Fibroblast of skin of right biceps (primary cell): ENCODE data around the gene SPATA2.
"Not testable (repeated sequence)": the region's sequence is repeated elsewhere in the genome, so short reads cannot be mapped to it uniquely, and the experiment has no call there.

ENCODE experiments used
- DNase-seq: peaks from one replicate; pipeline ENCODE4 v3.0.0-alpha.2; 2013

SPATA2 gene

DNA sequence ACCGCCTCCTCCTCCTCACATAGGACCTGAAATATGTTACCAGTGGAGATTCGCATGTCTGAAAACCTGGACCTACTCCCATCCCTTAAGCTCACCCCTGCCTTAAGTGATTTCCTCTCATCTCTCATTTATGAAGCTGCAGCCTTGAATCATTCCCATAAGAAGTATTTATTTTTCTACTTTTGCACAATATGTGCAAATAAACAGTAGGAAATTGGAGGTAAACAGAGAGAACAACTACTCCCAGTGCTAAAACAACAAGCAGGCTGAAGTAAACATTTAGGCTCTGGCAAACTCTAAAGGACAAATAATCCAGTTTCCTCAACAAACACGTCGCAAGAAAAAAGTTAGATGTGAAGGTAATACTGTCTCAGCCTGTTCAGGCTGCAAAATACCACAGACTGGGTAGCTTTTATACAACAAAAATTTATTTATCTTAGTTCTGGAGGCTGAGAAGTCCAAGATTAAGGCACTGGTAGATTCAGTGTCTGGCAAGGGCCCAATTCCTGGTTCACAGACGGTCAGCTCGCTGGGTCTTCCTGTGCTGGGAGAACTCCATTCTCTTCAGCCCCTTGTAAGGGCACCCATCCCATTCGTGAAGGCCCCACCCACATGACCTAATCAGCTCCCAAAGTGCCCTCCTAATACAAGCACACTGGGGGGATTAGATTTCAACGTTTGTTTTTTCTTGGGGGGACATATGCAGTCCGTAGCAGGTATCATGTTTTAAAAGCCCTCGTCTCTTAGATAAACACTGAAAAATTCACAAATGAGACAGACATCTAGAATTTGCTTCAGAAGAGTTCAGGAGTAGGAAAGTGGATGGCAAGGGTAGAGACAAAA, 15.6 kb downstream of the SPATA2 start:
- DNase-seq, result no peak

DNA sequence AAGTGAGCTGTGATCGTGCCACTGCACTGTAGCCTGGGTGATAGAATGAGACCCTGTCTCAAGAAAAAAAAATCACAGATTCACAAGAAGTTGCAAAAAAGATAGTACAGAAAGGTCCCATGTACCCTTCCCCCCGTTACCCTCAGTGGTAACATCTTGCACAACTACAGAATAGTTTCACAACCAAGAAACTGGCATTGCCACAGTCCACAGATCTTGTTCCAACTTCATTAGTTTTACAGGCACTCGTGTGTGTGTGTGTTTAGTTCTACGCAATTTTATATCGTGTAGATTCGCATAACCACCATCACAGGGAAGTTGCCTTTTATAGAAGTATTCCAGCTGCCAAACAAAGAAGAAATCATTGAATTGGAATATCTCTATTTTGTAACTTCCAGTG, 19.1 kb downstream of the SPATA2 start:
- DNase-seq, result no peak

DNA sequence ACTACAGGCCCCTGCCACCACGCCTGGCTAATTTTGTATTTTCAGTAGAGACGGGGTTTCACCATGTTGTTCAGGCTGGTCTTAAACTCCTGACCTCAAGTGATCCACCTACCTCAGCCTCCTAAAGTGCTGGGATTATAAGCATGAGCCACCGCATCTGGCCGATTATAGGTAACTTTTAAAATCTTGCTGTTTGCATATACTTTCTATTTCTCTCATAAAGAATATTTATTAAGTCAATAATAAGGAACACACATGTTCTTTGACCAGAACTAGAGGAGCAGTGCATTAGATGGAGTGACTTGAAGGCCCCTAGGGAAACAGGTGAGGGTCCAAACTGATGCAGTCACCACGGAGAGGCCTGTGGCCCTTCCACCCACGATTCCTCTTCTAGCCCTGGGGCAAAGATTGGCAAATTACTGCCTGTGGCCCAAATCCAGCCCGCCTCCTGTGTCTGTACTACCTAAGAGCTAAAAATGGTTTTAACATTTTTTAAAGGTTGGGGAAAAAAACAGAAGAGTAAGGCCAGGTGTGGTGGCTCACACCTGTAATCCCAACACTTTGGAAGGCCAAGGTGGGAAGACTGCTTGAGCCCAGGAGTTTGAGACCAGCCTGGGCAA, 19.7 kb downstream of the SPATA2 start:
- DNase-seq, result not testable (repeated sequence)

DNA sequence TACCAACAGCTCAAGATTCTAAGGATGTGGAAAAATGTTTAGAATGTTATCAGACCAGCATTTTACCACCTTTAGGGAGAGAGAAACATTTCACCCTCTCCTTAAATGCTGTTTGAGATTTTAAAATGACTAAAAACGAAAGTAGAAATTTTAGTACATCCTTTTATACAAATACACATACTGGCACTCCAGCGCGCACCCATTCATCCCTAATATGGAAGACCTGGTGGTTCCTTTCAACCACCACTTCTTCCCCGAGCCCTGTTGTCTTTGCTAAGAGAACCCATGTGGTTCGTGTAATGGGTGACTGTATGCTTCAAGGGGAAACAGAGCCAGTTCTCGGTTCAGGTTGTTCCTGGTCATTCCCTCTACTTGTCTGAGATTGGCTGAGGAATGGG, 21.3 kb downstream of the SPATA2 start:
- DNase-seq, result no peak

DNA sequence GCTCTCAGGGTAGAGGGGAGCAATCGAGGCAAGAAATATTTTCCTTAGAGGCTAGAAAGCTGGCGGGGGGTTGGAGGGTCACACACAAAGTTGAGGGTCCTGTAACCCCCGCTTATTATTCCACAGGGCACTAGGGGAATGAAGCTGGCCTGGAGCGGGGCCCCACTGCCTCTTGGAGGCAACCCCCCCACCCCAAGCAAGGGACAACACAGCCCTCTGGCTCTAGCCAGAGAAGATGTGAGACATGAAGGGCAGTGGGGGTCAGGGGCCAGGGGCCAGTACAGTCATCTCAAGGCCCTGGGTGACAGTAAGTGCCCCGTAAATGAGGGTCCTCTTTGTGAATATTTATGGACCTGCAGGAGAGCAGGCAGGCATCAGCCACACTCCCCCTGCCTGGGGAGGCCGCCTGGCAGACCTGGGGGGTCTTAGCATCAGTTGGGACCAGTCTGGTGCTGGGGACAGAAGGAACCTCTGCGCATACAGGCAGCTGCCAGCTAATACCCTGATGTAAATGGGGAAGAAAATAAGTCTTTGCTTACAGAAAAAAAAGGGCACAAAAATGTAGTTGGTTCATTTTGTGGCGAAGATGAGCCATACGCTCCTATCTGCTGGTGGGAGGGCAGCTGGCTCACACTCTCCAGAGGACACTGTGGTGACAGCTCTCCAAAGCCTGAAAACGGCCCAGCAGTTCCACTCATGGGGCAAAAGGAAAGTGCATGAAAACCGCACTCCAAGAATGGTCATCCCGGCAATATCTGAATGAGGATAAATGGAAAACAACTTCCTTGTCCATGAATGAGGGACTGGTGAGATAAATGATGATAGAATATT, 21.9 kb downstream of the SPATA2 start:
- no peak for DNase-seq

DNA sequence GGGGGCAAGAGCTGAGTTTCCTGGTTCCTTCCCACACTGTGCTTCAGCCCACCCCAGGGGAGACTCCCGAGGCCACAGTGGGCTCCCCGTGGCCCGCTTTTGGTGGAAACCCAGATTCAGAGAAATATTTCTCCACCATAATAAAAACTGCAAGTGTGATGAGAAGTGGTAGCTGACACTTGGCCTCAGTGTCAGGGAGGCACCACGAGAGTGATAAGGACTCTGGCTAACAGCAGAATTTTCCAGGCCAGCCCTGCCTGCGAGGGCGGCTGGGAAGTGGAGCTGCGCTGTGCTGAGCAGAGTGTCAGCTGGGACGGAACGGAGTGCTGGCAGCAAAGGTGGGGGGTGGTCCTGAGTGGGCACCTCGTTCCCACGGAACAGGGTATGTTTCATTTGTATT, 22.5 kb downstream of the SPATA2 start:
- no peak for DNase-seq

DNA sequence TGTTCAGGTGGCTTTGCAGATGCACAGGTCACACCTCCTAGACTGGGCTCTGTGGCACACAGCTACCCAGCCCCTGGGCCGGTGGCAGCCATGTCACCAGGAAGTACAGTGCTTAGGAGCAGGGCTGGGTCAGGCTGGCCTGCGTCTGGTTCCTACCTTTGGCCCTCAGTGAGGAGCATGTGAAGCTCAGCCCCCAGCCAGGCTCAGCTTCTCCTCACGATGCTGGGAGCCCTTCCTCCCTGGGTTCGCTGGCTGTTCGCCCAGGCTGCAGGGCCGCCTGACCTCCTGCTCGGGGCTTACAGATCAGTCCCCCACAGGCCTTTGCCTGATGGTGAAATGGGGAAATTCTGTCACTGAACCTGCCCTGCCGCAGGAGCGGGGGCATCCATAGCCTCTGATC, 23.1 kb downstream of the SPATA2 start:
- no peak for DNase-seq

DNA sequence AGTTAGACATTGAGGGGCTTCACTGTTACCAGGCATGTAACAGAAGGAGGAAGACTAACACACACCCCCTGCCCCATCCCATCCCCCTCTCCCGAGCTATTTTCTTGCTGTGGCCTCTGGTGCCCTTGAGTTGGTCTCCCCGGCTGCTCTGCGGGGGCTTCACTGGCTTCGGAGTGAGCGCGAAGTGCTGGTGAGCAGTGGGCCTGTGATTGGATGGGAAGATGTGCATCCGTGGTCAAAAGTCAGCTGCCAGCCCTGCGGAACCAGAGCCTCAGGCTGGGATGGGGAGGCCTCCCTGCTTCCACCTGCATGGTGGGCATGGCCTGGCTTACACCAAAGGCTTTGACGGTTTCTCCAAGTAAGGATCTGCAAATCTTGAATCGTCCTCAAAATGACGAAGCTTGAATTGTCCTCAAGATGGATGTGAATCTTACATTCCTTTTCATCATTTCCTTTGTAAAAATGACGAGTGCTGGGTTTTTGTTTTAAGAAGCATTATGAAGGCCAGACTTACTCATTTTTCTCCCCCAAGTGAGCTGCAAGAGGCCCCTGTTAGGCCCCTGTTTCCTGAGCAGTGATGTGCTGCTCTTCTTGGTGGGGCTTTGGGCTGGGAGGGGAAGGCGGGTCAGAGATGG, 23.7 kb downstream of the SPATA2 start:
- peak; percentile 64 for DNase-seq

DNA sequence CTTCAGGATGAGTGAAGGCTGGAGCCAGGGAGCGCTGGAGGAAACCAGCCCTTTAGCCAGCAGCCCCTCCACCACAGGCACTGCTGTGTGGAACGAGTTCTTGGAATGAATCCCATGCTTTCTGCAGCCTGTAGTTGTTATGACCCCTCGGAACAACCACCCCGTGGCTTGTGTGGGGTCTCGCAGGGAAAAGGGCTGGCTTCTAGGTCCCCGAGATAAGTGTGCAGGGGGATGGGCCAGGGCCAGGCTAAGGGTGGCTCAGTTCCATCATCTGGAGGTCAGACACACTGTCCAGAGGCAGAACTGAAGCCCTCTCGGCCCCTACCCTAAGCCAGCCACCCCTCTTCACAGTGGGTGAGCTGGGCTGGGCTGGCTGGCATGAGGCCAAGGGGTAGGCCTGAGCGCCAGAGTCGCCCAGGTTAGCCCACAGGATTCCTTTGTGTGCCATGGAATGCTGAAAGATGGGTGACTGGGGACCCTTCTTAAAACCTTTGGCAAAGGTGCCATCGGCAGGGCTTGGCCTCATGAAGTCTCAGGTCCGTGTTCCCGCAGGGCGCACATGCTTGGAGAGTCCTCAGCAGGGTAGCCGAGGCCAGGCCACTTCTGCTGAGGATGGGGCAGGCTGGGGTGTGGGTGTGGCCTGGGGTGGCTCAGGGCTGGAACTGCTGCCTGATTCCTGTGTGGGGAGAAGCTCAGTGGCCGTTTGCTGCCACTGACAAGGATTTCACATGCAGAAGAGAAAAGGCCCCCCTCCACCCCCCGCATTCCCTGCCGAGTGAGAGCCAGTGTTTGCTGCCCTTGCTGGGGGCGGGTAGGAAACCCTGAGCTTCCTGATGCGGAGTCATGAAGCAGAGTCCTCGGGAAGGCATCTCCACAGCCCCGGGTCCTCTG, 24.6 kb downstream of the SPATA2 start:
- DNase-seq, result peak; percentile 40

DNA sequence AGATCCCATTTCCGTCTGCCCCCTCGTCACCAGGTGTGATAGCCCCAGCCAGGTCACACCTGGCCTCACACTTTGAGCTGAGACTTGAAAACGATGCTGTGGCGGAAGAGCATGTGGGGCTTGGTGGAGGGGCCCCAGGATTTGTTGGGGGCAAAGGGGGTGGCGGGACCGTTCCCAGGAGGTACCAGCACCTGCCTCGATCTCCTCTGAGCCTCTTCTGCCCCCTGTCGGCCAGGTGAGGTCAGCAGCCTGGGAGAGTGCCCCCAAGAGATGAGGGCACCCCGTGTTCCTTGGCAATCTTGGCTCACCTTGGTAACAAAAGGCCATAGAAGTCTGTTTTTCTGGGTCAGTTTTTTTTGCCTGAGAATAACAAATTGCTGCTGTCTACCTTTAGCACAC, 25.4 kb downstream of the SPATA2 start:
- DNase-seq, result no peak

DNA sequence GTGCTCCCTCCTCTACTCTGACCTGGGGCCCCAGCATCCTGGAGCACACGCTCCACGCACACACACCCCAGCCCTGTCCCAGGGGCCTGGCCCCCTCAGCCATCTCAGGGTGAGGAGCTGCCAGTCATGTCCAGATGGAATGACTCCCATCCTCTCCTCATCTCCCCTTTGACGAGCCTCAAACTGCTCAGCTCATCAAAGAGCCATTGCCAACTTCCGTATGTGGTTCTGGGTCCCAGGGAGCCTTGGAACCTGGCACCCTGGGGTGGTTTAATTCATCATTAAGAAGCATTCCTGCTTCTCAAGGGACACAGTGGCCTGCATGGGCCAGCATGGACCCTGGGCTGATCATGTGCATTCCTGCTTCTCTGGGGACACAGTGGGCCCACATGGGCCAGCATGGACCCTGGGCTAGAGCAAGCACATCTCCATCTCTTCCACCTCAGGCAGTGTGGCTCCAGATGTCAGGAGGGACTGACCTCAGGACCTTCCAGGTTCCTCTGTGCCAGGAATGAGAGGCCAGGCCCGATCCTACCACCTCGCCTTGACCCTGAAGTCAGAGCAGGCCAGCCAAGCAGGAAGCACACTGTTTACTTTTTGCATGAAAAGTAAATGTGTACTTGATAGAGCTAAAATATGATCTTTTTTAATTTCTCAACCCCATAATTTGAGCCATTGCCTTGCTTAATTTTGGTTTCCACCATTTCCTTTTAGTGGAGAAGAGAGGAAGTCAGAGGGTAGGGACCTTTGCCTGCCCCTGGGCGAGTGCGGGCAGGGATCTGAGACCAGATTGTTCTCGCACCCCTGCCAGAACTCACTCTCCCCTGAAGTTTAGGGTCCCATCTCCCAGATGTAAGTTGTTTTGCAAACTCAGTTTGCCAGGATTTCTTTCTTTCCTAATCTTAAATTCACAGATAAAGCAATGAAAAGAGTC, 26.1 kb downstream of the SPATA2 start:
- no peak for DNase-seq

DNA sequence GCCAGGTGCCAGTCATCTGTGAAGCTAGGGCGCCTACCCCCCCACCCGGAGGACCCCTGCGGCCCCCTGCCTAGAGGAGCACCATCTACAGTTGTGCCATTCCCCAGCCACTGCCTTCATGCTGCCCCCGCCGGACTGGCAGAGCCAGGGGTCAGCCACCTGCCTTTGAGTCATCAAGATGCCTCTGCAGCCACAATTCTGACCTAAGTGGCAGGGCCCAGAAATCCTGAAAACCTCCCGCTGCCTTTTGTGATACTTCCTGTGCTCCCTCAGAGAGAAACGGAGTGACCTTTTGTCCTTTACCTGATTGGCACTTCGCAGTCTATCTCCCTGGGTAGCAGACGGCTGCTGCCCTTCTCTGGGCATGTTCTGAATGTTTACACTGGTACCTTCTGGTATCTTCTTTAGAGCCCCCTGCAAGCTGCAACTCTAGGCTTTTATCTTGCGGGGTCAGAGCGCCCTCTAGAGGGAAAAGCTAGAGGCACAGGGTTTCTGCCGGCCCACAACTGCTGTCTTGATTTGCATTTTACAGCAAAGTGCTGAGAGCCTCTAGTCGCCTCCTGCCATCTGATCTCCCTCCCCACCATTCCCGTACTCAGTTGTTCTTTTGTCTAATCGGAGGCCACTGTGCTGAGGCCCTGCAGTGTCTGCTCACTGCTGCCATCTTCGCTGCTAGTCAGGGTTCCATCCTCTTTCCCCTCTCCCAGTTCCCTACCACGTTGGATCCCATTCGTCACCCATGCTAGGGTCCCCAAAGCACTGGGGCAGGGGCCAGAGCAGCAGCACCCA, 26.9 kb downstream of the SPATA2 start:
- DNase-seq, result peak; percentile 44

DNA sequence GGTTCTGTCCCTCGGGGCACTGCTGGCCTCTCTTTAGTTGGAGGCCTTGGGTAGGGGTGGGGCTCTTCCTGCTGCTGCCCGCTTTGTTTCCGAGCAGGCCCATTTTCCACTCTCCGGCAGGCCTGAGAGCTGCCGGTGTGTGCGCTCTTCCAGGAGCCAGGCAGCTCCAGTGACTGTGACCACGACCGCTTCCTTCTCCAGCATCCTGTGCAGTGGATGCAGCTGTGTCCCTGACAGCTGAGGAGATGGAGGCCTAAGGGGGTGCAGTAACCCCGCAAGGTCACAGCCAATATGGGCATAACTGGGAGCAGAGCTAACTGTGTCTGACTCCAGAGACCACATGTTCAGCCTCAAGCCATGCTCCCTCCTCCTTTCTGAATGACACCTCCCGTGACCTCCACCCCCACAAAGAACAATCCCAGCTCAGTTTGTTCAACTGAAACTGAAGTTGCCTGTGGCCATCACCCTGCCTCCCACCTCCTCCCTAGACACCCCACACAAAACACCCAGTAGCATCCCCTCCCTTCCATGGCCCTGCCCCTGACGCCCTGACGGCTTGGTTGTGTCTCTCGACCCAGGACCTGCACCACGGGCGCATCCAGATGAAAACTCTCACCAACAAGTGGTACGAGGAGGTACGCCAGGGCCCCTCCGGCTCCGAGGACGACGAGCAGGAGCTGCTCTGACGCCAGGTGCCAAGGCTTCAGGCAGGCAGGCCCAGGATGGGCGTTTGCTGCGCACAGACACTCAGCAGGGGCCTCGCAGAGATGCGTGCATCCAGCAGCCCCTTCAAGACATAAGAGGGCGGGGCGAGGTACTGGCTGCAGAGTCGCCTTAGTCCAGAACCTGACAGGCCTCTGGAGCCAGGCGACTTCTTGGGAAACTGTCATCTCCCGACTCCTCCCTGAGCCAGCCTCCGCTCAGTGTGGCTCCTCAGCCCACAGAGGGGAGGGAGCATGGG, 27.8 kb downstream of the SPATA2 start:
- DNase-seq, result no peak

DNA sequence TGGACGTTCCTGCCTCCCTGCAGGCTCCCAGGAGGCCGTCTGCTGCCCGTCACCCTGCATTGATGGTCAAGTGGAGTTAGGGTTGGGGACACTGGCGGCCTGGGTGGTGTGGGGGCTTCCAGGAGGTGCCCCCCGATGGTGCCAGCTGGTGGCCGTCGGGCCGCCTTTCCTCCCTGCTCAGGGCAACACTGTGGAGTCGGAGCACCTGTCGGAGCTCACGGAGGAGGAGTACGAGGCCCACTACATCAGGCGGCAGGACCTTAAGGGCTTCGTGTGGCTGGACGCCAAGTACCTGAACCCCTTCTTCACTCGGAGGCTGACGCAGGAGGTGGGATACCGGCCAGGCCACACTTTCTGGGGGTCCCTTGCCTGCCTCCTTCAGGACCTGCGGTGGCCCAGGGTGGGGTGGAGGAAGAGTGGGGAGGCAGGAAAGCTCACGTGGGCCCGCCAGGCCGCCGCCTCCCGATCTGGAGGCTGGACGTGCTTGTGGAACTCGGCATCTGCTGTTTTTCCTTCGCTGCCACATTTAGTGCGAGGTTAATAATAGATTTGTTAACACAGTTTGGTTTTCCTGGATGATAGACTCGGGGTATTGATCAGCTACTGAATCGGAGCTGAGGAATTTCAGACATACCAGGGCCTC, 28.6 kb downstream of the SPATA2 start:
- DNase-seq, result no peak

DNA sequence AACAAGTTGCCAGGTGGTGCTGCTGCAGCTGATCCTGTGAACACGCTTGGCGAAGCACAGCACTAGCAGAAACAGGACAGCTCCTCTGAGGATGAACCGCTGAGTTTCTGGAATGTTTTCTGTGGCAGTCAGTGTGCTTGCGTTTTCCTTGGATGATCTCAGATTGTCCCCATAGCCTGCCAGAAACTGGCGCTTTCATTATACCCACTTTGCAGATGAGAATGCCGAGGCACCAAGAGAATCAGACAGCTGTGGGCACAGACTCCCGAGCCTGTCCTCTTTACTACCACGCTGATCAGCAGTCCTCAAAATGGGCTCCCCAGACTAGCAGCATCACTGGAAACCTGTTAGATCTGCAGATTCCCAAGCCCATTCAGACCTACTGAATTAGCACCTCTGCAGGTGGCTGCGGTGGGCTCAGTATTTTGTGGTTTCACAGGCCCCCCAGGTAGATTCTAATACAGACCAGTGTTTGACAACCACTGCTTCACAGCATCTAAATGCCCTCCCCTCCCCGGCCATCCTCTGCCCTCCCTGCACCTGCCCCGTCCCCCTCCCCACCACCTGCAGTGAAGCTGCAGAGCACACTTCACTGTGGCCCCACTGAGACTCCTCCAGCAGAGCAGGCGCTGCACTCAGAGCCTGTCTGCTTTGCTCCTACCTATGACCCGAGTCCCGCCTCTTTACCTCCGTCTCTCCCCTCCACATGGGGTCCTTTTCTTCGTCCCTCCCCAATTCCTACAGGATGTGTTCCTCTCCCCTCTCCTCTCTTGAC, 29.6 kb downstream of the SPATA2 start:
- no peak for DNase-seq

DNA sequence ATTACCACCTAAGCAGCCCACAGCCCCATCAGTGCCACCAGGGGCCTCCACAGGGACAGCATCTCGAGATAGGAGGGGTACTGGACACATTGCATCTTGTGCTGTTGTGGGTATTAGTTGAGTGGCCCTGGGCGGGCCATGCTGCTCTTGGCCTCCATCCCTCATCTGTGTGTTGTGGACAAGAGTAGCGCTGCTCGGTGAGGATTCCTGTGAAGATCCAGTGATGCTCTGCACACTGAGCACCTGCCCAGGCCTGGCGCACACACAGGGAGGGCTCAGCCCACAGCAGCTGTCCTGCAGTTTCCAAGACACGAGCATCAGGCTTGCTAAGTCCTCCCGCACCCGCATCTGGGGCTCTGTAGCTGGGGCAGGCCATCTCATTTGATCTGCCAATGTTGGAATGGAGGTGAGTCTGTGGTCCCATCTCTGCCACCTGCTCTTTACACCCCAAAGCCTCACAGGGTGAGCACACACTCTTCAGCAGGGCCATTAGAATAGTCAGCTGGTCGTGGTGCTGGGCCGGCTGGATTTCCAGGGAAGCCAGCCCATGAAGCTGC, 32.0 kb downstream of the SPATA2 start:
- DNase-seq, result no peak
